CD4-positive, alpha-beta T cell (primary cell): ENCODE measurements around the gene NAV2. TPM values are rescaled to one million over a fixed set of nuclear protein-coding genes. Genes with fewer than 3 reads are reported as not detected.

Experiments
- ATAC-seq: fragments of 200-7000 bp; cut with Tn5 transposase; one replicate; pipeline ENCODE4 v1.10.0; 2022; ENCODE audit warnings: mild to moderate bottlenecking; ENCODE audit not compliant: poor library complexity
- CTCF ChIA-PET: fragments of 350-600 bp; sonication (Branson Sonifier 250); formaldehyde crosslinking; loops from one replicate; lab custom pipeline; 2021; ENCODE audit warnings: antibody characterized with exemption, inconsistent platforms; lab: Charles Lee
- POLR2A ChIA-PET: fragments of 350-600 bp; sonication (Branson Sonifier 250); formaldehyde crosslinking; loops from one replicate; lab custom pipeline; 2021; ENCODE audit warnings: antibody characterized with exemption, inconsistent platforms; lab: Charles Lee
- DNase-seq, 14 experiments: peaks; one replicate each; pipeline ENCODE4 v3.0.0-alpha.2; 2013 to 2020; ENCODE audit warnings: mixed read lengths in 2 of 14
- H3K27ac ChIP-seq, 2 donors: one replicate each; pipeline versions ENCODE4 v1.5.1 to v1.7.0; 2013; ENCODE audit warnings: low read length in 2 of 2, low read depth in 1 of 2, mild to moderate bottlenecking in 1 of 2
- H3K27me3 ChIP-seq, 2 experiments: 1 replicate in 1 of 2; 2 replicates in 1 of 2; pipeline versions ENCODE4 v1.6.1 to v1.7.0; 2013; ENCODE audit warnings: low read length in 2 of 2, control low read depth in 1 of 2, mild to moderate bottlenecking in 1 of 2, moderate library complexity in 1 of 2; ENCODE audit not compliant: insufficient read depth in 2 of 2, control insufficient read depth in 1 of 2
- H3K36me3 ChIP-seq: one replicate; pipeline ENCODE4 v1.6.1; 2013; ENCODE audit warnings: low read length, control low read depth; ENCODE audit not compliant: insufficient read depth
- H3K4me1 ChIP-seq: one replicate; pipeline ENCODE4 v1.6.1; 2013; ENCODE audit warnings: low read length, control low read depth; ENCODE audit not compliant: insufficient read depth
- H3K4me3 ChIP-seq: one replicate; pipeline ENCODE4 v1.5.1; 2013; ENCODE audit warnings: mild to moderate bottlenecking, low read length, moderate library complexity
- H3K9me3 ChIP-seq, 2 experiments: 1 replicate in 1 of 2; 2 replicates in 1 of 2; pipeline versions ENCODE4 v1.6.1 to v1.7.0; 2013; ENCODE audit warnings: low read length in 2 of 2, mild to moderate bottlenecking in 2 of 2, control low read depth in 1 of 2, moderate library complexity in 1 of 2; ENCODE audit not compliant: control insufficient read depth in 1 of 2, insufficient read depth in 1 of 2
- H3K27ac Mint-ChIP-seq: one replicate; pipeline ENCODE4 v1.8.0; 2020; ENCODE audit warnings: mixed read lengths
- H3K27me3 Mint-ChIP-seq: one replicate; pipeline ENCODE4 v1.8.0; 2021; ENCODE audit warnings: mixed read lengths
- H3K36me3 Mint-ChIP-seq: one replicate; pipeline ENCODE4 v1.8.0; 2021; ENCODE audit warnings: low read depth, mixed read lengths
- H3K4me1 Mint-ChIP-seq: one replicate; pipeline ENCODE4 v1.8.0; 2021; ENCODE audit warnings: low read depth, mixed read lengths
- H3K4me3 Mint-ChIP-seq: one replicate; pipeline ENCODE4 v1.8.0; 2020; ENCODE audit warnings: mild to moderate bottlenecking, mixed read lengths
- H3K9me3 Mint-ChIP-seq: one replicate; pipeline ENCODE4 v1.8.0; 2020; ENCODE audit warnings: mixed read lengths
- CTCF ChIP-seq: fragments of 200-600 bp; IDR thresholded peaks from one replicate; pipeline ENCODE4 v1.8.0; 2022; ENCODE audit warnings: antibody characterized with exemption, mild to moderate bottlenecking
- intact Hi-C, 2 experiments: fragments of 100-400 bp; cut with DNase I in 1 of 2; cut with micrococcal nuclease in 1 of 2; formaldehyde crosslinking; loops; one replicate each; pipeline versions ENCODE4 v1.15.1 to v1.9.0; 2023 to 2025; cut with DNase I, micrococcal nuclease
- total RNA-seq, 174 experiments: library from RNA in 2 of 174; stranded (reverse) in 2 of 174; gene quantifications; one replicate each; pipeline ENCODE4 v1.2.3 and lab custom pipeline; 2021 to 2026

The NAV2 gene
- total RNA-seq, 2 experiments from 2014 or later: 0.55 to 0.64 TPM

DNA sequence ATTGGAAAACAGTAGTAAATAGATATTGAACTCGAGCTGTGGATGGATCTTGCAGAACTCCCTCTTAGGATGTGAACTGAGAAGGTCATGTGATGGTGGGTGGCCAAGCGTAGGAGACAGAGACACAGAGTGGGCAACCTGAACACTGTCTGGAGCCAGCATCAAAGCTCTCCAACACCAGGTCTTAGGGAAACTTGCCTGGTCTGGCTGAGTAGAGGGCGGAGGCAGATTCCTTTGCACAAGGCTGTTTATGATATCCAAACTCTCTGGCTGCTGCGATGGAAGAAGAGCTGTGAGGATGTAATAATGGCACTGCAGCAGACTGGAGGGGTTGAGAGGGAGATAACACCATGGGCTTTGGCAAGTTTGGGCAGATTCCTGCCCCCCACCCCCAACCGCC is 10.1 kb downstream of the NAV2 start:
- ChIA-PET CTCF (no interaction called here), POLR2A (interaction anchor here (0.6 to 3.9 kb wide), 3 partner anchors 10 to 1049 kb away, joined by 3 to 24 read pairs (median 3); partner anchors contain the start of gene NAV2)
- no peak for TF ChIP-seq CTCF
- Mint-ChIP-seq H3K27me3 (peaks cover 6% of the 10 kb centered on the region), H3K27ac (peak overlapping the region; percentile 91), H3K9me3 (no peaks in the 10 kb centered on the region), H3K4me3 (no peak overlapping the region), H3K4me1 (peaks cover 29% of the 10 kb centered on the region), H3K36me3 (no peaks in the 10 kb centered on the region)
- H3K4me1 ChIP-seq: peaks cover 31% of the 10 kb centered on the region
- intact Hi-C loops: no loop called here
- DNase-seq (no peak), ATAC-seq (no peak)
- no peak overlapping the region for H3K4me3 ChIP-seq
- peak overlapping the region in 1 of 2 donors; percentile 67 for H3K27ac ChIP-seq
- H3K9me3 ChIP-seq: no peaks in the 10 kb centered on the region
- H3K27me3 ChIP-seq: no peaks in the 10 kb centered on the region
- no peaks in the 10 kb centered on the region for H3K36me3 ChIP-seq

- H3K4me3 ChIP-seq: no peak overlapping the region
- H3K9me3 Mint-ChIP-seq: no peaks in the 10 kb centered on the region
- H3K4me1 ChIP-seq: peaks cover 31% of the 10 kb centered on the region
- CTCF ChIA-PET: no interaction called here
- DNase-seq: peak in 13 of 14 experiments; percentile 18 to 81 (median 36)
- H3K27me3 Mint-ChIP-seq: peaks cover under 1% of the 10 kb centered on the region
- no peaks in the 10 kb centered on the region for H3K36me3 ChIP-seq
- peaks cover 29% of the 10 kb centered on the region for H3K4me1 Mint-ChIP-seq
- TF ChIP-seq CTCF: no peak
- H3K9me3 ChIP-seq: no peaks in the 10 kb centered on the region
- H3K27me3 ChIP-seq: no peaks in the 10 kb centered on the region
- intact Hi-C loops: no loop called here
- H3K27ac ChIP-seq: peak overlapping the region in 1 of 2 donors; percentile 67
- POLR2A ChIA-PET: interaction anchor here (0.6 to 3.9 kb wide), 3 partner anchors 11 to 148 kb away, joined by 3 to 24 read pairs (median 4); partner anchors contain the start of gene NAV2
- ATAC-seq: peak; percentile 90
- H3K27ac Mint-ChIP-seq: peak overlapping the region; percentile 91
- no peaks in the 10 kb centered on the region for H3K36me3 Mint-ChIP-seq
- peak overlapping the region; percentile 57 for H3K4me3 Mint-ChIP-seq
Measured at GRCh38 chr11:19723572-19724342, 11.1 kb downstream of the NAV2 start.

GRCh38 chr11:19724765-19725164 is 12.1 kb downstream of the NAV2 start:
- Histone ChIP-seq H3K9me3 (no peaks in the 10 kb centered on the region), H3K4me1 (peaks cover 31% of the 10 kb centered on the region), H3K27me3 (no peaks in the 10 kb centered on the region), H3K27ac (peak overlapping the region in 1 of 2 donors; percentile 39), H3K36me3 (no peaks in the 10 kb centered on the region), H3K4me3 (no peak overlapping the region)
- no peaks in the 10 kb centered on the region for H3K36me3 Mint-ChIP-seq
- intact Hi-C loops: no loop called here
- DNase-seq (no peak), ATAC-seq (no peak)
- peaks cover 29% of the 10 kb centered on the region for H3K4me1 Mint-ChIP-seq
- H3K27ac Mint-ChIP-seq: peak overlapping the region; percentile 28
- ChIA-PET CTCF (no interaction called here), POLR2A (interaction anchor here (3.9 kb wide), 1 partner anchor 12 kb away, joined by 24 read pairs; the partner anchor contains the start of gene NAV2)
- no peaks in the 10 kb centered on the region for H3K27me3 Mint-ChIP-seq
- no peaks in the 10 kb centered on the region for H3K9me3 Mint-ChIP-seq
- TF ChIP-seq CTCF: no peak
- no peak overlapping the region for H3K4me3 Mint-ChIP-seq
